Measurements from ENCODE around the gene GALNT17. TPM values are rescaled to one million over a fixed set of nuclear protein-coding genes. Genes with fewer than 3 reads are reported as not detected.

GALNT17 gene
- total and polyA plus RNA-seq, 12 donors: 15.1 to 87.0 (median 55.4) TPM

DNA sequence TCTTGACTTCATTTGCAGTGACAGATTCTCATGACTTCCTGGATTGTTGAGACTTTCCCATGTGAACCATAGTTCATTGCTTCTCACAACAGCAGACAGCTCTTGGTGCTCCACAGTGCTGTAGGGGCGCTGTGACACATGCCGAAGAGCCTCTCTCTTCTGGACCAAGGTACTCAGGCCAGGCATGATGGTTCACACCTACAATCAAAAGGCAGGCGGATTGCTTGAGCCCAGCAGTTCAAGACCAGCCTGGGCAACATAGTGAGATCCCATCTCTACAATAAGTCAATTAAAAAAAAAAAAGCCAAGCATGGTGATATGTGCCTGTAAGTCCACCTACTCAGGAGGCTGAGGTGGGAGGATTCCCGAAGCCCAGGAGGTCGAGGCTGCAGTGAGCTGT is 354.5 kb downstream of the GALNT17 start:
- WGBS, 2 donors: 89 to 91% methylated on average over 5 of the region's 5 CpGs
- ATAC-seq (no peak), DNase-seq (no peak)
- intact Hi-C loops (cut with DNase I): no loop called here
- no peaks in the 10 kb centered on the region for H3K27me3 ChIP-seq
- TF ChIP-seq, protein P1, sequence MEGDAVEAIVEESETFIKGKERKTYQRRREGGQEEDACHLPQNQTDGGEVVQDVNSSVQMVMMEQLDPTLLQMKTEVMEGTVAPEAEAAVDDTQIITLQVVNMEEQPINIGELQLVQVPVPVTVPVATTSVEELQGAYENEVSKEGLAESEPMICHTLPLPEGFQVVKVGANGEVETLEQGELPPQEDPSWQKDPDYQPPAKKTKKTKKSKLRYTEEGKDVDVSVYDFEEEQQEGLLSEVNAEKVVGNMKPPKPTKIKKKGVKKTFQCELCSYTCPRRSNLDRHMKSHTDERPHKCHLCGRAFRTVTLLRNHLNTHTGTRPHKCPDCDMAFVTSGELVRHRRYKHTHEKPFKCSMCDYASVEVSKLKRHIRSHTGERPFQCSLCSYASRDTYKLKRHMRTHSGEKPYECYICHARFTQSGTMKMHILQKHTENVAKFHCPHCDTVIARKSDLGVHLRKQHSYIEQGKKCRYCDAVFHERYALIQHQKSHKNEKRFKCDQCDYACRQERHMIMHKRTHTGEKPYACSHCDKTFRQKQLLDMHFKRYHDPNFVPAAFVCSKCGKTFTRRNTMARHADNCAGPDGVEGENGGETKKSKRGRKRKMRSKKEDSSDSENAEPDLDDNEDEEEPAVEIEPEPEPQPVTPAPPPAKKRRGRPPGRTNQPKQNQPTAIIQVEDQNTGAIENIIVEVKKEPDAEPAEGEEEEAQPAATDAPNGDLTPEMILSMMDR (IDR thresholded peaks at IDR 0.05): no peak
- peaks cover 0 to 3% (median 0%) of the 10 kb centered on the region in 9 donors for H3K4me1 ChIP-seq
- no peaks in the 10 kb centered on the region for H3K9me3 ChIP-seq
- no peaks in the 10 kb centered on the region for H3K36me3 ChIP-seq
- no peak overlapping the region for H3K27ac ChIP-seq
- no peak overlapping the region for H3K4me3 ChIP-seq

DNA sequence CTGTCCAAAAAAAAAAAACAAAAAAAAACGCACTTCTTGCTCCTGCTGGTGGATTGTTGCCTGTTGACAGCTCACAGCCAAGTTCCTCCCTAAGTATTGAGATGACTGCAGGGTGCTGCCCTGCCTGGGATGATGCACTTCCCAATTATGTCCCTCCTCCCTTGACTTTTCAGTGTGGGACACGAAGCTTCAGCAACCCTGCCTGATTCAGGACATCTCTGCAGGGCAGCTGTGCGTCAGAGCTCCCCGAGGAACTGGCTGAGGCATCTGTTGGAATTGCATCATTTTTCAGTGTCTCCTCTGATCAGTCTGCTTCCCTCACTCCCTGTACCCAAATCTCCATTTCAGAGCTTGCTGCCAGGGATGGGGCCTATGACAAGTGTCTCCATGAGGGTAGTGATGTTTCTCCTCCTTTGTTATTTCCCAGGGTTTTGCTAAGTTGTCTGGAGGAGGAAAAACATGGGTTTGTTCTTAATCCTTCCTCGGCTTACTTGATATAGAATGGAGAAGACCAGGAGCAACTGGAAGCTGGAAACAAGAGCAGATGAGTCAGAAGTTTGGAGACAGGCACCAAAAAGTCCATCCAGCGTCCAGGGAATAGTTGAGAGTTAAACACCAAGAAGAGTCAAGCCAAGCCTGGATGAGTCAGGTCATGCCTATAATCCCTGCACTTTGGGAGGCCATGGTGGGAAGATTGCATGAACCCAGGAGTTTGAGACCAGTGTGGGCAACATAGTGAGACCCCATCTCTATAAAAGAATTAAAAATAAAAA is 355.1 kb downstream of the GALNT17 start:
- peak in 1 of 8 donors; percentile 87 for ATAC-seq
- H3K27me3 ChIP-seq: no peaks in the 10 kb centered on the region
- peaks cover 0 to 4% (median 0%) of the 10 kb centered on the region in 9 donors for H3K4me1 ChIP-seq
- TF ChIP-seq, protein P1 (IDR thresholded peaks at IDR 0.05): no peak
- no peaks in the 10 kb centered on the region for H3K36me3 ChIP-seq
- H3K4me3 ChIP-seq: no peak overlapping the region
- H3K9me3 ChIP-seq: no peaks in the 10 kb centered on the region
- H3K27ac ChIP-seq: no peak overlapping the region
- WGBS, 2 donors: 69 to 70% methylated on average over 6 of the region's 6 CpGs
- intact Hi-C loops (cut with DNase I): no loop called here
- no peak for DNase-seq

DNA sequence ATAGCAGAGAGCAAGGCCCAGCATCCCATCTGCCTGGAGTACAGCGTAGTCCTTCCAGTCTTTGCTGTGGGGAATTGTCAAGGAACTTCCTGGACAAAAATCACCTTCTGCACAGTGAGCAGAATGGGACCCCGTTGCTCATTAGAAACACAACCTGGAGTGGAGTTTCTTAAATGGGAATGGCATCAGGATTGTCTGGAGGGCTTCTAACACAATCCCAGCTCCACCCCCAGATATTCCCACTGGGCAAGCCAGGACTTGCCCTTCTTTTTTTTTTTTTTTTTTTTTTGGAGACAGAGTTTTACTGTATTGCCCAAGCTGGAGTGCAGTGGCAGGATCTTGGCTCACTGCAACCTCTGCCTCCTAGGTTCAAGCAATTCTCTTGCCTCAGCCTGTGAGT is 356.4 kb downstream of the GALNT17 start:
- ATAC-seq (no peak), DNase-seq (no peak)
- peaks cover 0 to 4% (median 0%) of the 10 kb centered on the region in 9 donors for H3K4me1 ChIP-seq
- TF ChIP-seq, protein P1 (IDR thresholded peaks at IDR 0.05): no peak
- H3K27ac ChIP-seq: no peak overlapping the region
- H3K9me3 ChIP-seq: no peaks in the 10 kb centered on the region
- 58 to 65% methylated on average over 2 of the region's 2 CpGs for WGBS, 2 donors
- intact Hi-C loops (cut with DNase I): no loop called here
- no peaks in the 10 kb centered on the region for H3K36me3 ChIP-seq
- no peaks in the 10 kb centered on the region for H3K27me3 ChIP-seq
- H3K4me3 ChIP-seq: no peak overlapping the region

DNA sequence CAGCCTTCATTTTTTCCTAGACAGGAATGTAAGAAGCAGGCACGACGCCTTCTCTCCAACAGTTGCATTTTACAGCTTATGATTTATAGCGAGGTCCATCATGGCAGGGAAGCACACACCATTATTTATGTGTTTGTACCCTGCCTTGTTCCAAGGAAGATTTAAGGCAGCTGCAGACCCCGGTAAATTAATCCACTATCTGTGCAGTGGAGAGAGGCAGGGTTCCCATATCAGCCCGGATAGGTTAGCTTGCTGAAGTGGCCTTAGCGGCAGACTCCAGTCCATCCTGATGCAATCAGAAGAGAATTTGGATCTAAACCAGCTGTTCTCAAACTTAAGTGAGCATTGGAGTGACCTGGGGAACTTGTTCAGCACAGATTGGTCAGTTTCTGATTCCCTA is 359.4 kb downstream of the GALNT17 start:
- intact Hi-C loops (cut with DNase I): no loop called here
- 60 to 64% methylated on average over 6 of the region's 6 CpGs for WGBS, 2 donors
- Histone ChIP-seq H3K4me1 (peaks cover 0 to 7% (median 0%) of the 10 kb centered on the region in 9 donors), H3K36me3 (no peaks in the 10 kb centered on the region), H3K27ac (no peak overlapping the region), H3K27me3 (no peaks in the 10 kb centered on the region), H3K9me3 (no peaks in the 10 kb centered on the region), H3K4me3 (no peak overlapping the region)
- TF ChIP-seq, protein P1 (IDR thresholded peaks at IDR 0.05): no peak
- ATAC-seq (no peak), DNase-seq (no peak)
